Hippocampal formation (tissue), 2 donors: ENCODE data around the gene SLC6A19.

Source experiments
- DNase-seq, 2 donors: peaks; one replicate each; lab custom pipeline; 2025; lab: John Stamatoyannopoulos, UW

The SLC6A19 gene

DNA sequence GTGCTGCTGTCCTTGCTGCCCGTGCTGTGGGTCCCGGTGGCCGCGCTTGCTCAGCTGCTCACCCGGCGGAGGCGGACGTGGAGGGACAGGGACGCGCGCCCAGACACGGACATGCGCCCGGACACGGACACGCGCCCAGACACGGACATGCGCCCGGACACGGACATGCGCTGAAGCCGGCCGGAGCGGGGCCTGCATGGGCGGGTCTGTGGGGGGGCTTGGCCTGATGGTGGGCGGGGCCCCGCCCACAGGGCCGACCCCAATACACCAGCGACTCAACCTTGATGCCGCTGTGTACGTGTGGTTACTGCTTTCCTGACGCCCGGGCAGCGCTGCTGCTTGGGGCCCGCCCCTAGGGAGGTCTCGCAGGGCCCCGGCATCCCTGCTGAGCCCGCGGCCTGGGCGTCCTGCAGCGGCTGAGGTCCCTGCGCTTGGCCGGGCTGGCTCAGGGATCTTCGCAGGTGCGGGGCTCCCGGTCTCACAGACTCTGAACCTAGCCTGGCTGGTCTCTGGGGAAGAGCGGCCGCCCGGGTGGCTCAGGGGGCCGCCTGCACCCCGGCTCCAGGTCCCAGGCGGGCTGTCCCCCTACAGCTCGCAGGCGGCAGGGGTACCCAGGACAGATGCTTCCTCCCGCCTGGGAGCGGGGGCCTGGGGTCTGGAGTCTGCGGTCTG, 44.6 kb downstream of the SLC6A19 start:
- no peak for DNase-seq

DNA sequence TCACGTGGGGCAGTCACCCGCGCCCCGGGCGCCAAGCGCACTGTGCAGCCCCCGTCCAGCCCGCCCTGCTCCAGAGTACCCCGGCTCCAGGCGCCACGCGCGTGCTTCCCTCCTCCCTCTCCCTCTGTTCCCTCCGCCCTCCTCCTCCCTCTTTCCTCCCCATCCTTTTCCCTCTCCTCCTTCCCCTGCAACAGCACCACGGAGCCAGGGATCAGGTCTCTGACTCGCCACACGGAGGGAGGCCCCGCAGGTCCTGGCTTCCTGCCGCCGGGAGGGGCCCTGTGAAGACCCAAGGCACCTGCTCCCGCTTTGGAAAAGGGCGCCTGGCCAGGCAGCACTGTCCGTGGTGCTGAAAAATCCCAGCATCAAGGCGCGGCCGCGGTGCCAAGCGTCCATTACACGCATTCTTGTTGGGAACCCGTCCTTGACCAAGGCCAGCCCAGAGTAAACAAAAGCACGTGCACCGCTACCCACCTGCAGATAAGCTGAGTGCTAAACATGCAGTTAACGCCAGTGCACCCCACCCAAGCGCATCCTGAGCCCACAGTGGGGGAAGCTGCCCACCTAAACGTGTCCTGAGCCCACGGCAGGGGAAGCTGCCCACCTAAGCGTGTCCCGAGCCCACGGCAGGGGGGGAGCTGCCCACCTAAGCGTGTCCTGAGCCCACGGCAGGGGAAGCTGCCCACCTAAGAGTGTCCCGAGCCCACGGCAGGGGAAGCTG, 45.5 kb downstream of the SLC6A19 start:
- DNase-seq, result no peak

DNA sequence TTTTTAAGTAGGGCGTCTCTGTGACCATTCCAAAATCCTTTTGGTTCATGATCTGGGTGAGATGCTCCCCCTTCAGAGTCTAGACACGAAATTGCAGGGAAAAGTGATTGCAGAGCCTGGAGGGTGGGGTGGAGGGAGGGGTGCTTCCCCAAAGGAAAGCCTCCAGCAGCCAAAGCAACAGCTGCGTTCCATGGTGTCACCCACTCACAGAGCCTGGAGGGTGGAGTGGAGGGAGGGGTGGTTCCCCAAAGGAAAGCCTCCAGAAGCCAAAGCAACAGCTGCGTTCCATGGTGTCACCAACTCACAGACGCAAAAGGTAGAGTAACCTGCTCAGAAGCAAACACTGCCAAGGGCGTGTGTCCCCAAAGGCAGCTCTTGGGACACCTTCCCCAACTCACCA, 46.4 kb downstream of the SLC6A19 start:
- DNase-seq, result no peak

DNA sequence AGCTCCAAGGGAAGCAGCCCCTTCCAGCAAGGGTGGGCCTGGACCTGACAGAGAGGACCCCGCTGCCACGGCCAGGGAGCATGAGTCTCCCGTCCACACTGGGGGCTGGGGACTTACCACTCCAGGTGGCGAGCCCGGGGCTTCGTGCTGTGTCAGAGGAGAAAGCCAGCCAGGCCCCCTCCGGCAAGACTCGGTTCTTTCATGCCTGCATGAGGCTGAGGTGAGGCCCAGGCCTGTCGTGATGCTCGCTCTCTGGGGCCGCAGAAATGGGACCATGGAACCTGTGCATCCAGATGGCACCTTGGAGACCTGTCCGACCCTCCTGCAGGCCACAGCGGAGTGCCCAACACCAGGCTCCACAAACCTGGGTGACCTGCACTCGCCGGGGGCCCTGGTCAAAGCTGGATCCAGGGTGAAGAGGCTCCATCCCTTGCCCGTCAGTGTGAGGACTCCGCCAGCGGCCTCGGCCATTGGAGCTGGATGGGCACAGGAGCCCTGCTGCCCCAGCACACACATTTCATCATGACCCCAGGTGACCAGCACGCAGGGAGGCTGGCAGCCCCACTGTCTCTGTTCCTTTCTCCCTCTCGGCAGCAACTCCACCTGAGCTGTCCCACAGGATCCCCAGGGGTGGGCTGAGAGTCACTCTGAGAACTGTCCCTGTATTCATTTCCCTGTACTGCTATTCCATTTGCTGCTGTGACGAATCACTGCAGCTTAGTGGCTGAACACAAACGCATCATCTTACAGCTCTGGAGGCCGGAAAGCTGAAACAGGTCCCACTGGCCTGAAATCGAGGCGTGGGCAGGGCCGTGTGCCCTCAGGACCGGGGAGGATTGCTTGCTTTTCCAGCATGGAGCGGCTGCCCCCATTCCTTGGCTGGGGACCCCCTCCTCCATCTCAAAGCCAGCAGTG, 48.2 kb downstream of the SLC6A19 start:
- no peak for DNase-seq

DNA sequence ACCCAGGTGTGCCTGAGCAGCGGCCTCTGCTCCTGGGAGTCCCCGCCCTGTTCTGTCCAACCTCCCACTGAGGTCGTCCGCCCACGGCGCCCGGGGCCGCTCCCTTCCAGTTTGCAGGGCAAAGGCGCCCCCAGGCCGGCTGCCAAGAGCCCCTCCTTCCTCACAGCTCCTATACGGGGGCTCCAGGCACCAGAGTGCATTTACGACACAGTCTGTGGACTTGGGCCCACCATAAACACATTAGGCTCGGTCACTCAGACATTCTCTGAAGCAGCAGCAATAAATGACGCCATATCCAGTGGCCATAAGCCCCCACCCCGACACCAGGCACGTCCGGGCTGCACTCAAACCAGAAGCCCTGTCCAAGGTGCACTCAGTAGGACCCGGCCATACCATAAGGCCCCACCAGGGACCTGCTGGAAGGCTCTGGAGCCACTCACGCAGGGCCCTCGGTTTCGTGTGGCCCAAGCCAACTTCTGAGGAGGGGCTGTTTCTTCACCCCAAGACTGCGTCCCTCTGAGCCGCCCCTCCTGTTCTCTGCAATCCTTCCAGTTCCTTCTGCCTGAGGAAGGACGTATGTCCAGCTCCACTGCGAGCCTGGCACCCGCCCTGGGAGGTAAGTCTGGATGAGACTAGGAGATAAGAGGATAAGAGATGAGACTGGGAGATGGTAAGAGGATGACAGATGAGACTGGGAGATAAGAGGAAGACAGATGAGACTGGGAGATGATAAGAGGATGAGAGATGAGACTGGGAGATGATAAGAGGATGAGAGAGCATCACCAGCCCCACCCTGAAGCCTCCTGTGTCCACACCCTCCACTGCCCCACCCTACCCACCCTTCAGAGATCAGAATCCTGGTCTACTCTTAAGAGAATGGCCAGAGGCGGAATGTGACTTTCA, 50.5 kb downstream of the SLC6A19 start:
- no peak for DNase-seq

DNA sequence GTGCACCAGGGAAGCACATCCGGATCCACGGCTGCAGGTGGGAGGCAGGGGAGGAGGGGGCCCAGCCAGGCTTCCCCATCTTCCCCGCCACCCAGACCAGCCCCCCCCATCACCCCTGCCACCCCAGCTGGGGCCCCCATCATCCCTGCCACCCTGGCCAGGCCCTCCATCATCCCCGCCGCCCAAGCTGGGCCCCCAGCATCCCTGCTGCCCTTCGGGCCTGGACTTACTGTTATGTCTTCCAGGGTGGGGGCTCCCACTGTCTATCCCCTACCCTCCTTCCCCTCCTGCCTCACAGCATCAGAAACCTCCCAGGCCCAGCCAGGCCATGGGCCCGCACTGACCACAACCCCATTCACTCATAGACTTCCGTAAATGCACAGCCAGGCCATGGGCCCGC, 51.3 kb downstream of the SLC6A19 start:
- DNase-seq, result no peak

DNA sequence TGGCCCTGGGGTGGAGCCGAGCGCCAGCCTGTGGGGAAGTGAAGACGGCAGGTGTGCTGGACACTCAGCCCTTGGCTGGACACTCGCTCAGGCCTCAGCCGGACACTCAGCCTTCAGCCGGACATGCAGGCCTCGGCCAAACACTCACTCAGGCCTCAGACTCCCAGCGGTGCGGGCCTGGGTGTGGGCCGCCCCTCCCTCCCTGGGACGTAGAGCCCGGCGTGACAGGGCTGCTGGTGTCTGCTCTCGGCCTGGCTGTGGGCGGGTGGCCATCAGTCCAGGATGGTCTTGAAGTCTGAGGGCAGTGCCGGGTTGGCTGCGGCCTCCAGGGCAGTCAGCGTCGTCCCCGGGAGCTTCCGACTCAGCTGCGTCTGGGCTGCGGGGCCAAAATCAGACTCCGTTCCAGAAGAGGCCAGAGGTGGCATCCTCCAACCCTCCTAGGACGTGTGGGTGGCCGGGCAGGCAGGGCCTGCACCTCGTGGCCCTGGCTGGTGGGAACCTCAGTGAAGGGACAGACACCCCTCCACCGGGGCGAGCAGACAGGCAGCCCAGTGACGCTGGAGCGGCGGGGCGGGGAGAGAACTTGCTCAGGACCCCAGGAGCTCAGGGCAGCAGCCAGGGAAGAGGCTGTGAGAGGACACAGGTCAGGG, 52.2 kb downstream of the SLC6A19 start:
- no peak for DNase-seq

DNA sequence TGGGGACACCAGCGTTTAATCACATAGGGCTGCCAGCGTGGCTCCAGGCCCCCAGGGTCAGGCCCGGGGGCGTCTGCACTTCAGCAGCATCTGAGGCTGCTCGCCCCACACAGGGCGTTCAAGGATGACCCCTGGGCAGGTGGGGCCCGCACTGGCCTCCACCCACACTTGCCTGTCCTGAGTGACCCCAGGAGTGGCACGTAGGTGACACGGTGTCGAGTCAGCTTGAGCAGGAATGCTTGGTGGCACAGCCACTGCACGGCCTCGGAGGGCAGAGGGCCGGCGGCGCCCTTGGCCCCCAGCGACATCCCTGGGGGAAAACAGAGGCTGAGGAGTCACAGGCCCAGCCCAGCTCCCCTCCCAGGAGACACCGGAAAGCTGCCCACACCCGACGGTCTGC, 52.8 kb downstream of the SLC6A19 start:
- no peak for DNase-seq

DNA sequence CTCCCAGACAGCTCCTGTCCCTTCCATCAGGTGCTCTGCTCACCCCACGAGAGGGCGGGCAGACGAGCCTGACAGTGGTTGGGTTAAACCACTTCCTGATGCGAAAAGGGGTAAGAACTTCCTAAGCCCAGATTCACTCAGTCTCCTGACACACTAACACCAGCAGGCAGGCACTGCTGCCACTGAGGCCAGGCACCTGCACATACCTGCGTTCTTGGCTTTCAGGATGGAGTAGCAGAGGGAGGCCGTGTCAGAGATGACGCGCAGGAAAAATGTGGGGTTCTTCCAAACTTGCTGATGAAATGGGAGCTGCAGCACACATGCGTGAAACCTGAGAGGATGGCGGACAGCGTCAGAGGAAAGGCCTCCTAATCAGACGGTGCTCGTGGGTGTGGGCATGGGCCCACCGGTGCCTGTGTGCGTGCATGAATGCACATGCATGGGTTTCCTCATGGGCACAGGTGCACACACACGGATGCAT, 53.7 kb downstream of the SLC6A19 start:
- no peak for DNase-seq

DNA sequence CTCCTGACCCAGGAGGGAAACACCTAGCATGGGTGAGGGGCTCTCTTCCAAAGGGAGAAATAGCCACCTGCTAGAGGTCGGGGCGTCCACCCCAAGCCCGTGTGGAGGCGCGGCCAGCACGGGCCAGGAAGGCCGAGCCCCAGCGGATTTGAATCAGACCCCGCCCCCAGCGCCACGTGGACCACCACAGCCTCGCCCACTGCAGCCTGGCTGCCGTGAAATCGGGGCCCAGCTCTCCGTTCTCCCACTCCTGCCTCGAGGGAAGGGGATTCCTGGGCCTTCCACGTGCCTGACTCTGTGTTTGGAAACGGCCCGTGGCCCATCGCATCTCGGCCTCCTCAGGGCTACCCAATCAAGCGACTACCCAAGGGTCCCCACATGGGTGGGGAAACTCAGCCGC, 55.4 kb downstream of the SLC6A19 start:
- DNase-seq, result no peak

DNA sequence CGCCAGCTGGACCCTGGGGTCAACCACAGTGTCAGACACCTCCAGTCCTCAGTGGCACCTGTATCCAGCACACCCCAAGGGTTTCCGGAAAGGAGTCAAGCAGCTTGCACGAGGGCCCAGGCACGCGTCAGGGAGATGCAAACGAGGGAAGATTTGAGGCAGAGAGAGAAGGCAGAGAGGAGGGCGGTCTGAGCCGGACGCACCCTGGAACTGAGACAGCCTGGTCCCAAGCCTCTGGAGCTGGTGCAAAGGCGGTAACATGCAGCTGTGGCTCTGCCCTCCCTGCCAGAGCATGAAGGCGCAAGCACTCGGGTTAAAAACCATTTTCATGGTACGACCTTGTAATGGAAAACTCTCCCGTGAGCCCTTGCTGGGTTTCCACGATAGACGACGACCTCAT, 56.0 kb downstream of the SLC6A19 start:
- no peak for DNase-seq

DNA sequence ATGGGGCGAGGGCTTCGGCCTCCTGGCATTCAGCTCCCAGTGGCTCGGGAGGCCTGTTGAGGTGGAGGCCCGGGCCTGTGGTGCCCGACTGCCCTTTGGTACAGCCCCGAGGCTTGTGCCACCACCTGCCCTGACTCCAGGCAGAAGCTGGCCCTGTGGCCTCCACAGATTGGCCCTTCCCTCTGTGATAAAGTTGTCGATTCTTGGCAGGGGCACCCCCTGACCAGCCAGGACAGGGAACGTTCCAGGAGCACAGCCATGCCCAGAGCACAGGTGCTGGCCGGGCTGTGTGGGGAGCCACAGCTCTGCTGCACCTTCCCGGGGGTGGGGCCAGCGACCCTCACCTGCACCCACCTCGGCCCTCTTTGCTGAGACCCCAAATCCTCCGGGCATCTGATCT, 56.4 kb downstream of the SLC6A19 start:
- no peak for DNase-seq

DNA sequence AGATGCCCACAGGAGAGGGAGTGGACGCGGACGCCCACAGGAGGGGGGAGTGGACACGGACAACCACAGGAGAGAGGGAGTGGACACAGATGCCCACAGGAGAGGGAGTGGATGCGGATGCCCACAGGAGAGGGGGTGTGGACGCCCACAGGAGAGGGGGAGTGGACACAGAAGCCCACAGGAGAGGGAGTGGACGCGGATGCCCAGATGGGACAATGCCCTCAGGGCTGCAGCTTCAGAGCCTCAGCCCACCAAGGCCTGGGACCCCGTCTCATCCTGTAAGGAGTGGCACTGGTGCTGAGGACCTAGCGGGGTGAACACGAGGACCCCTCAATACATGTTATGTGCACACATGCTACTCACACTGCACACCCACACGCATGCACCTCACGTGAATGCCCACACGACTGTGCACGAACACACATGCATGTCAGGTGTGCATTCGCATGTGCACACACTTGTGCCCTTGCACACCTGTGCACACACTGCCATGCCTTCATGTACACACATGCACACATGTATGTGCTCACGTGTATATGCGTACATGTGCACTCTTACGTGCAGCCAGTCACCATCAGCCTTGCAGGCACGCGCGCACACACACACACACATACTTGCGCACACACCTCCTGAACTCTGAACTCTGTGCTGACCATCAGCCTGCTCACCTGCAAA, 58.5 kb downstream of the SLC6A19 start:
- no peak for DNase-seq

DNA sequence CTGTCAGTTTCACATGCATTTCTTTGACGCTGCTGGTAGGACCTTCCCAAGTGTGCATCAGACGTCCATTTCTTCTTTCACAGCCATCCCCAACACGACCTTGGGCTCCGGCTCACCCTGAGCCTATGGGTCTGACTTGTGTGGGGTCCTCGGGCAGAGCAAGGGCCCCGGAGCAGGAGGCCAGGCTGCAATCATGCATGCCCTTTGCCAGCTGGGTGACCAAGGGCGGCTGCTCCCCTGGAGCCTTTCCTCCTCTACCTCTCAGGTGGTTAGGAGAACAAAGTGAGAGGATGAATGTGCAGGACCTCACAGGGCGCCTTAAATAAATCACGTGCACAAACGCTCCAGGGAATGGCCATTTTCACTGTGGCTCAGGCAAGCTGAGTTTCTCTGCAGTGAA, 60.2 kb downstream of the SLC6A19 start:
- DNase-seq, result no peak

DNA sequence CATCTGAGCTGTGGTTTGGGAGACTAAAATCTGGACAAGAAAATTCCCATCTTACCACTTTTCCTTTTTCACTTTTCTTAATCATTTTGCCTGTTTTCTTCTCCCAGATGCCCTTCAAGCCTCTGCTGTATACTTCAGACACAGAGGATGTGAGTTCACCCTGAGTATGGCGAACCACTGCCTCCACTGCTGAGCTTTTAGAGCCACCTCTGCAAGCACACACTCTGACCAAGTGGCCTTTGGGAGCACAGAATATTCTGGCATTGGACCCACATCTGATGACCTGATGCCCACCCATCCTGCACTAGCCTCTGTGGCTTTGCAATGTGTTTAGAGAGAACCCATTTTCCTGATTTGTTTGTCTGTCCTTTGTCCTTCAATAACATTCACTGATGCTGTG, 61.0 kb downstream of the SLC6A19 start:
- no peak for DNase-seq

DNA sequence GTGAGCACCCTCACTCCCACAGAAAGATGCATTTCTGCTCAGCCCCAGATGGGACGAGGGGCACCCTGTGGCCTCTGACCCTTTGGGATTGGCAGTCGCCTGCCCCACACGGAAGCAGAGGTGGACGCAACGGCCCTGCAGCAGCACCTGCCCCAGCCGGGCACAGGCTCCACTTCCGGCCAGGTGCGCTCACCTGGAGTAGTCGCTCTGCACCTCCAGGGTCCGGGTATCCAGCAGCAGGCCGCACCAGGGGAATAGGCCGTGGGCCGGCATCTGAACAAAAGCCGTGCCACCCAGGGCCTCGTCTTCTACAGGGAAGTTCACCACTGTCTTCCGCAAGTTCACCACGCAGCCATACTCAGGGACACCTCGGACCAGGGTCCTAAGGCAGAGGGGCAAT, 62.8 kb downstream of the SLC6A19 start:
- no peak for DNase-seq

DNA sequence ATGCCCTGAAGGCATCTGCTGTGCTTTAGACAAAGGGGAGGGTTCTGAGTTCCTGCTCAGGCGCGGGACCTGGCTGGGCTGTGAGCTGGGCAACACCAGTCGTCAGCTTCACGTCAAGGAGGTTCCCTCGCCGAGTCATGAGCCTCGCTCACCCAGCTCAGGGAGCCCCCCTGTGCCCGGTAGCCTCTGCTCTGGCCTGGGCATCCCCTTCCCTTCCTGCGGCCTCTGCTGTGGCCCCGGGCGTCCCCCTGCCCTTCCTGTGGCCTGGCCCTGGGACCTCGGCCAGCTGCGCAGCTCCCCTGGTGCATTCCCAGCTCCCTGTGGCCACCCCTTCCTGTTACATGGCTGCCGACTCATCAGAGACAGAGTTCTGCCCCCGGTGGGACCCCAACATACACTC, 63.6 kb downstream of the SLC6A19 start:
- no peak for DNase-seq

DNA sequence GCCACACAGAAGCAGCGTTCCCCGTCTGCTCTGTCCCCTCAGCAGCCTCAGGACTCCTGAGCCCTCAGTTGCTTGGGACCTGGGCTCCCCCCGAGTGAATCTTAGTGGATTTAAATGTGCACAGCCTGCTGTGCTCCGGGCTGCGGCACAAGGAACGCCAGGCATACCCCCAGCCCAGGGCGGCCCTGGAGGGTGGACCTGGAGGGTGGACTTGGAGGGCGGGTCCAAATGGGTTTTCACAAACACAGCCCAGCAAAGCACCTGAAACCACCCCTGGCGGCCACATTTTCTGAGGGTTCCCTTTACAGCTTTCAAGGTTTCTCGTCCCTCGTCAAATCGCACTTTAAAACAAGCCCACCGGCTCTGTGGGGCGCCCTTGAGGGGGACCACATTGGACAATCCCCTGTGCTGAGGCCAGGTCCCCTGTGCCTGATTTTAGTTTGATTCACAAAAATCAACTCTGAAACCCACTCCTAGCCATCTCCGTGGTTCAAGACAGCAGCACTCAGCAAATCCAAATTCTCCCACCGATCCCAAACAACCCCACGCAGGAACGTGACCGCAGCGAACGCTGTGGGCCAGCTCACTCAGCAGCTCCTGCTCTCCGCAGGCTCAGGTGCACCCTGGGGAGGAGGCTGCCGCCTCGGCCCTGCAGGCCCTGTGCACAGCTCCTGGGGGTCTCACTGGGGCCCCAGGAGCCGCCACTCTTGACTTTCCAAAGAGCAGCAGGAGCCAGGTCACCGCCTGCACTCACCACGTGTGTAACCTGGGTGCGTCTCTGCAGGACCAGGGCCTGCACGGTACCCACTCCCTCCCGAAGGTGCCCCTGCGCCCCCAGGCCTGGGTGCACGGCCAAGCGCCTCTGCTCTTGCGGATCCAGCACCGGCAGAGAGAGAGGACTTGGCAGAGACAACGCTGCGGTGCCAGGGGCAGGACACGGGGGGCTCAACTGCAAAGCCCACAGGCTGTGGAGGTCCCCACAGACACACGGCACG, 64.4 kb downstream of the SLC6A19 start:
- DNase-seq, result no peak

DNA sequence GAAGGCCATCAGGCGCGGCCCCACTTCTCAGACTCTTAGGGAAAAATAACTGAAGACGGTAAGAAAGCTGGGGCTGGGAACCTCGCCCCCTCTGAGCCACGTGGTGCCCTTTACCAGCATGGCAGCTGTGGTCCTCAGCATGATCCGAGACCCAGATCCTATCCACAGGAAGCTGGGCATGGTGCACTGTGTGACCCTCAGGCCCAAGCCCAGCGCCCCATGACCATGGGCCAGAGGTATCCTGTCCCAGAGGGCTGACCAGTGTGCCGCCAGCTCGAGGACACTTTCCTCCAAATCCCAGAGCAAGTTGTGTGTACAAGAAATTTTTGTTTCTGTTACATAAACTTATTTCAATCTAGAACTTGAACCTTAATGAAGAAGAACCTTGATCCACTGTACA, 65.4 kb downstream of the SLC6A19 start:
- no peak for DNase-seq
